Astrocyte (in vitro differentiated cells and primary cell): ENCODE results near the gene UGGT2. TPM values are rescaled to one million over a fixed set of nuclear protein-coding genes. Genes with fewer than 3 reads are reported as not detected.
"Not testable (repeated sequence)": the region's sequence is repeated elsewhere in the genome, so short reads cannot be mapped to it uniquely, and the experiment has no call there.

Source experiments
- DNase-seq: peaks from one replicate; pipeline ENCODE4 v3.0.0-alpha.2; 2010; ENCODE audit warnings: low read depth
- FAIRE-seq: peaks from 2 replicates; lab custom pipeline; 2011; peaks lifted over from hg19 to GRCh38; lab: Jason Lieb, UNC
- H2AFZ ChIP-seq: 2 replicates; pipeline ENCODE4 v1.6.0; 2012; ENCODE audit warnings: low read depth, low read length, inconsistent platforms
- H3K27ac ChIP-seq: 2 replicates; pipeline ENCODE4 v1.5.1; 2011; ENCODE audit warnings: low read depth, low read length, inconsistent platforms
- H3K27me3 ChIP-seq: 2 replicates; pipeline ENCODE4 v1.6.0; 2011; ENCODE audit warnings: low read length, inconsistent platforms; ENCODE audit not compliant: insufficient read depth
- H3K36me3 ChIP-seq: 2 replicates; pipeline ENCODE4 v1.5.1; 2011; ENCODE audit warnings: low read length, inconsistent platforms; ENCODE audit not compliant: insufficient read depth
- H3K4me1 ChIP-seq: 2 replicates; pipeline ENCODE4 v1.5.1; 2011; ENCODE audit warnings: low read length, inconsistent platforms; ENCODE audit not compliant: insufficient read depth
- H3K4me2 ChIP-seq: 2 replicates; pipeline ENCODE4 v1.6.0; 2012; ENCODE audit warnings: low read length, inconsistent platforms
- H3K4me3 ChIP-seq: 2 replicates; pipeline ENCODE4 v1.5.1; 2011; ENCODE audit warnings: low read depth, mild to moderate bottlenecking, low read length, inconsistent platforms; ENCODE audit not compliant: insufficient read depth
- H3K79me2 ChIP-seq: 2 replicates; pipeline ENCODE4 v1.6.0; 2012; ENCODE audit warnings: mild to moderate bottlenecking, low read length, inconsistent platforms; ENCODE audit not compliant: insufficient read depth
- H3K9ac ChIP-seq: 2 replicates; pipeline ENCODE4 v1.6.0; 2012; ENCODE audit warnings: mild to moderate bottlenecking, low read length, inconsistent platforms
- H3K9me3 ChIP-seq: 2 replicates; pipeline ENCODE4 v1.5.1; 2012; ENCODE audit warnings: low read depth, mild to moderate bottlenecking, low read length, inconsistent platforms; ENCODE audit not compliant: insufficient read depth
- H4K20me1 ChIP-seq: 2 replicates; pipeline ENCODE4 v1.6.0; 2012; ENCODE audit warnings: low read length, inconsistent platforms; ENCODE audit not compliant: insufficient read depth
- H3K27ac Mint-ChIP-seq: one replicate; pipeline ENCODE4 v1.8.0; 2021; ENCODE audit warnings: mild to moderate bottlenecking, mixed read lengths; ENCODE audit not compliant: unreplicated experiment
- H3K27me3 Mint-ChIP-seq: one replicate; pipeline ENCODE4 v1.8.0; 2021; ENCODE audit warnings: low read depth, mixed read lengths; ENCODE audit not compliant: unreplicated experiment
- H3K36me3 Mint-ChIP-seq: one replicate; pipeline ENCODE4 v1.8.0; 2021; ENCODE audit warnings: low read depth, mixed read lengths; ENCODE audit not compliant: unreplicated experiment
- H3K4me1 Mint-ChIP-seq: one replicate; pipeline ENCODE4 v1.8.0; 2021; ENCODE audit warnings: low read depth, mixed read lengths; ENCODE audit not compliant: unreplicated experiment
- H3K4me3 Mint-ChIP-seq: one replicate; pipeline ENCODE4 v1.8.0; 2021; ENCODE audit warnings: mild to moderate bottlenecking, moderate library complexity, mixed read lengths; ENCODE audit not compliant: unreplicated experiment
- H3K9me3 Mint-ChIP-seq: one replicate; pipeline ENCODE4 v1.8.0; 2021; ENCODE audit warnings: mild to moderate bottlenecking, mixed read lengths; ENCODE audit not compliant: unreplicated experiment
- EZH2 ChIP-seq: IDR thresholded peaks from 2 replicates; pipeline ENCODE4 v1.6.1; 2012; ENCODE audit warnings: mild to moderate bottlenecking, low read length, inconsistent platforms; ENCODE audit not compliant: insufficient read depth
- total RNA-seq: library from RNA; stranded (reverse); gene quantifications from 2 replicates; pipeline ENCODE4 v1.2.1, GENCODE V29; 2021
- TF ChIP-seq, protein P1 (sequence below): IDR thresholded peaks from 2 replicates; pipeline ENCODE4 v1.5.1; 2011; ENCODE audit warnings: low read depth, mild to moderate bottlenecking, inconsistent platforms, low read length, moderate library complexity; ENCODE audit not compliant: insufficient read depth

UGGT2 gene
- total RNA-seq, 1 donor from 2014 or later = 36.2 TPM

DNA sequence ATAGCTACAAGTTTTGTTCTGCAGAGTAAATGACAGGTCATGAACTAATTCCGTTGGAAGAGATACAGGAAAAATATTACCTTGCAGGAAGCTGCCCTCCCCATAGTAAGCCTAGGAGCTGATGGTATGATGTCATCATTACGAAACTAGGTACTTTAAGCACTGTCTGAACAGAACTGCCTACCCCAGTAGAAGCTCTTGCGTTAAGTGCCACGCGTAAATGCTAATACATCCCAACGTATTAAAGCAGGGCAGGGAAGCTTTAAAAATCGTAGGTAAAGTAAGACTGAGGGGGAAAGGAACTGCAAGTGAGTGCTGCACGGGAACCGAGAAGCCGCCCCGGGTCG, 572 bp downstream of the UGGT2 start:
- no peak for TF ChIP-seq EZH2
- TF ChIP-seq, protein P1, sequence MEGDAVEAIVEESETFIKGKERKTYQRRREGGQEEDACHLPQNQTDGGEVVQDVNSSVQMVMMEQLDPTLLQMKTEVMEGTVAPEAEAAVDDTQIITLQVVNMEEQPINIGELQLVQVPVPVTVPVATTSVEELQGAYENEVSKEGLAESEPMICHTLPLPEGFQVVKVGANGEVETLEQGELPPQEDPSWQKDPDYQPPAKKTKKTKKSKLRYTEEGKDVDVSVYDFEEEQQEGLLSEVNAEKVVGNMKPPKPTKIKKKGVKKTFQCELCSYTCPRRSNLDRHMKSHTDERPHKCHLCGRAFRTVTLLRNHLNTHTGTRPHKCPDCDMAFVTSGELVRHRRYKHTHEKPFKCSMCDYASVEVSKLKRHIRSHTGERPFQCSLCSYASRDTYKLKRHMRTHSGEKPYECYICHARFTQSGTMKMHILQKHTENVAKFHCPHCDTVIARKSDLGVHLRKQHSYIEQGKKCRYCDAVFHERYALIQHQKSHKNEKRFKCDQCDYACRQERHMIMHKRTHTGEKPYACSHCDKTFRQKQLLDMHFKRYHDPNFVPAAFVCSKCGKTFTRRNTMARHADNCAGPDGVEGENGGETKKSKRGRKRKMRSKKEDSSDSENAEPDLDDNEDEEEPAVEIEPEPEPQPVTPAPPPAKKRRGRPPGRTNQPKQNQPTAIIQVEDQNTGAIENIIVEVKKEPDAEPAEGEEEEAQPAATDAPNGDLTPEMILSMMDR = no peak
- Histone ChIP-seq H3K4me2 (peak overlapping the region; percentile 99), H4K20me1 (peaks cover 9% of the 10 kb centered on the region), H3K27ac (peak overlapping the region; percentile 82), H2AFZ (peak overlapping the region; percentile 100), H3K9ac (peak overlapping the region; percentile 92), H3K36me3 (no peaks in the 10 kb centered on the region), H3K4me3 (peak overlapping the region; percentile 99), H3K27me3 (no peaks in the 10 kb centered on the region), H3K9me3 (no peaks in the 10 kb centered on the region), H3K79me2 (peaks cover 30% of the 10 kb centered on the region), H3K4me1 (peaks cover 7% of the 10 kb centered on the region)
- DNase-seq (peak; percentile 70), FAIRE-seq (no peak)
- peaks cover 8% of the 10 kb centered on the region for H3K4me1 Mint-ChIP-seq
- peak overlapping the region; percentile 97 for H3K4me3 Mint-ChIP-seq
- peaks cover 2% of the 10 kb centered on the region for H3K36me3 Mint-ChIP-seq
- H3K27me3 Mint-ChIP-seq = no peaks in the 10 kb centered on the region
- H3K27ac Mint-ChIP-seq = peak overlapping the region; percentile 93
- peaks cover 3% of the 10 kb centered on the region for H3K9me3 Mint-ChIP-seq

DNA sequence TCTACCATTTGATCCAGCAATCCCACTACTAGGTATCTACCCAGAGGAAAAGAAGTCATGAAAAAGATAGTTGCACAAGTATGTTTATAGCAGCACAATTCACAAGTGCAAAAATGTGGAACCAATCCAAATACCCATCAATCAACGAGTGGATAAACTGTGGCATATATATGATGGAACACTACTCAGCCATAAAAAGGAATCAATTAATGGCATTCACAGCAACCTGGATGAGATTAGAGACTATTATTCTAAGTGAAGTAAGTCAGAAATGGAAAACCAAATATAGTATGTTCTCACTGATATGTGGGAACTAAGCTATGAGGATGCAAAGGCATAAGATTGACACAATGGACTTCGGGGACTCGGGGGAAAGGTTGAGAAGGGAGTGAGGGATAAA, 1.3 kb downstream of the UGGT2 start:
- not testable (repeated sequence) for H3K27me3 ChIP-seq, FAIRE-seq, H3K4me1 Mint-ChIP-seq, DNase-seq, H4K20me1 ChIP-seq, H3K9ac ChIP-seq, H3K27me3 Mint-ChIP-seq, H3K27ac ChIP-seq, H2AFZ ChIP-seq, H3K9me3 Mint-ChIP-seq, H3K4me1 ChIP-seq, H3K9me3 ChIP-seq, H3K27ac Mint-ChIP-seq, H3K36me3 ChIP-seq, H3K36me3 Mint-ChIP-seq, H3K4me3 ChIP-seq
- peak overlapping the region; percentile 99 for H3K4me2 ChIP-seq
- peak overlapping the region; percentile 97 for H3K4me3 Mint-ChIP-seq
- peaks cover 34% of the 10 kb centered on the region for H3K79me2 ChIP-seq

DNA sequence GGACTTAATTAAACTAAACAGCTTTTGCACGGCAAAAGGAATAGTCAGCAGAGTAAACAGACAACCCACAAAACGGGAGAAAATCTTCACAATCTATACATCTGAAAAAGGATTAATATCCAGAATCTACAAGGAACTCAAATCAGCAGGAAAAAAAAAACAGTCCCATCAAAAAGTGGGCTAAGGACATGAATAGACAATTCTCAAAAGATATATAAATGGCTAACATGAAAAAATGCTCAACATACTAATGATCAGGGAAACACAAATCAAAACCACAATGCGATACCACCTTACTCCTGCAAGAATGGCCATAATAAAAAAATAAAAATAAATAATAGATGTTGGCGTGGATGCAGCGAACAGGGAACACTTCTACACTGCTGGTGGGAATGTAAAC, 1.7 kb downstream of the UGGT2 start:
- H2AFZ ChIP-seq = not testable (repeated sequence)
- peak overlapping the region; percentile 99 for H3K4me2 ChIP-seq

DNA sequence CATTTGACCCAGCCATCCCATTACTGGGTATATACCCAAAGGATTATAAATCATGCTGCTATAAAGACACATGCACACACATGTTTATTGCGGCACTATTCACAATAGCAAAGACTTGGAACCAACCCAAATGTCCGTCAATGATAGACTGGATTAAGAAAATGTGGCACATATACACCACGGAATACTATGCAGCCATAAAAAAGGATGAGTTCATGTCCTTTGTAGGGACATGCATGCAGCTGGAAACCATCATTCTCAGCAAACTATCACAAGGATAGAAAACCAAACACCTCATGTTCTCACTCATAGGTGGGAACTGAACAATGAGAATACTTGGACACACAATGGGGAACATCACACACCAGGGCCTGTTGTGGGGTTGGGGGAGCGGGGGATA, 2.2 kb downstream of the UGGT2 start:
- H3K4me1 Mint-ChIP-seq, H3K4me1 ChIP-seq, H3K4me3 Mint-ChIP-seq, H3K36me3 Mint-ChIP-seq, H3K9ac ChIP-seq, H3K9me3 ChIP-seq, DNase-seq, H3K27ac ChIP-seq, H3K27me3 ChIP-seq, H3K9me3 Mint-ChIP-seq, H3K4me3 ChIP-seq, H2AFZ ChIP-seq, H4K20me1 ChIP-seq, H3K27ac Mint-ChIP-seq, H3K36me3 ChIP-seq, H3K27me3 Mint-ChIP-seq, H3K4me2 ChIP-seq, FAIRE-seq: not testable (repeated sequence)
- peaks cover 43% of the 10 kb centered on the region for H3K79me2 ChIP-seq

More for the DNA sequence above, 1.7 kb downstream of the UGGT2 start:
- not testable (repeated sequence) for H3K4me1 ChIP-seq, H3K9ac ChIP-seq, H3K4me1 Mint-ChIP-seq, H3K27me3 Mint-ChIP-seq, H3K27ac Mint-ChIP-seq, DNase-seq, H3K27ac ChIP-seq, H3K9me3 ChIP-seq, H4K20me1 ChIP-seq, FAIRE-seq, H3K36me3 ChIP-seq, H3K9me3 Mint-ChIP-seq, H3K36me3 Mint-ChIP-seq, H3K27me3 ChIP-seq, H3K4me3 ChIP-seq
- H3K4me3 Mint-ChIP-seq = peak overlapping the region; percentile 97
- peaks cover 38% of the 10 kb centered on the region for H3K79me2 ChIP-seq

DNA sequence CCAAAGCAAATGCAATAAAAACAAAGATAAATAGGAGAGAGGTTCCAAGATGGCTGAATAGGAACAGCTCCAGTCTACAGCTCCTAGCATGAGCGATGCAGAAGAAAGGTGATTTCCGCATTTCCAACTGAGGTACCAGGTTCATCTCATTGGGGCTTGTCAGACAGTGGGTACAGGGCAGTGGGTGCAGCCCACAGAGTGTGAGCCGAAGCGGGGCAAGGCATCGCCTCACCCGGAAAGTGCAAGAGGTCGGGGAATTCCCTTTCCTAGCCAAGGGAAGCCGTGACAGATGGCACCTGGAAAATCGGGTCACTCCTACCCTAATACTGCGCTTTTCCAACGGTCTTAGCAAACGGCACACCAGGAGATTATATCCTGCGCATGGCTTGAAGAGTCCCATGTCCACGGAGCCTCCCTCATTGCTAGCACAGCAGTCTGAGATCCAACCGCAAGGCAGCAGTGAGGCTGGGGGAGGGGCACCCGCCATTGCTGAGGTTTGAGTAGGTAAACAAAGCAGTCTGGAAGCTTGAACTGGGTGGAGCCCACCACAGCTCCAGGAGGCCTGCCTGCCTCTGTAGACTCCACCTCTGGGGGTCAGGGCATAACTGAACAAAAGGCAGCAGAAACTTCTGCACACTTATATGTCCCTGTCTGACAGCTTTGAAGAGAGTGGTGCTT, 6.6 kb downstream of the UGGT2 start:
- not testable (repeated sequence) for H3K27me3 ChIP-seq, DNase-seq, H3K4me3 Mint-ChIP-seq, H3K4me1 ChIP-seq, H3K9me3 ChIP-seq, H3K4me2 ChIP-seq, H3K27me3 Mint-ChIP-seq, H3K9ac ChIP-seq, H3K27ac ChIP-seq, H3K36me3 Mint-ChIP-seq, FAIRE-seq, H3K27ac Mint-ChIP-seq, H3K4me3 ChIP-seq, H2AFZ ChIP-seq, H3K36me3 ChIP-seq, H3K4me1 Mint-ChIP-seq, H3K9me3 Mint-ChIP-seq
- H3K79me2 ChIP-seq = peaks cover 69% of the 10 kb centered on the region
- H4K20me1 ChIP-seq = peaks cover 29% of the 10 kb centered on the region
